IPS DF 19.7 (cell line): ENCODE results near the gene CFAP100.

Experiments used
- DNase-seq: peaks from one replicate; pipeline ENCODE4 v3.0.0-alpha.2; 2013; ENCODE audit warnings: low read depth, low spot score

Gene CFAP100

DNA sequence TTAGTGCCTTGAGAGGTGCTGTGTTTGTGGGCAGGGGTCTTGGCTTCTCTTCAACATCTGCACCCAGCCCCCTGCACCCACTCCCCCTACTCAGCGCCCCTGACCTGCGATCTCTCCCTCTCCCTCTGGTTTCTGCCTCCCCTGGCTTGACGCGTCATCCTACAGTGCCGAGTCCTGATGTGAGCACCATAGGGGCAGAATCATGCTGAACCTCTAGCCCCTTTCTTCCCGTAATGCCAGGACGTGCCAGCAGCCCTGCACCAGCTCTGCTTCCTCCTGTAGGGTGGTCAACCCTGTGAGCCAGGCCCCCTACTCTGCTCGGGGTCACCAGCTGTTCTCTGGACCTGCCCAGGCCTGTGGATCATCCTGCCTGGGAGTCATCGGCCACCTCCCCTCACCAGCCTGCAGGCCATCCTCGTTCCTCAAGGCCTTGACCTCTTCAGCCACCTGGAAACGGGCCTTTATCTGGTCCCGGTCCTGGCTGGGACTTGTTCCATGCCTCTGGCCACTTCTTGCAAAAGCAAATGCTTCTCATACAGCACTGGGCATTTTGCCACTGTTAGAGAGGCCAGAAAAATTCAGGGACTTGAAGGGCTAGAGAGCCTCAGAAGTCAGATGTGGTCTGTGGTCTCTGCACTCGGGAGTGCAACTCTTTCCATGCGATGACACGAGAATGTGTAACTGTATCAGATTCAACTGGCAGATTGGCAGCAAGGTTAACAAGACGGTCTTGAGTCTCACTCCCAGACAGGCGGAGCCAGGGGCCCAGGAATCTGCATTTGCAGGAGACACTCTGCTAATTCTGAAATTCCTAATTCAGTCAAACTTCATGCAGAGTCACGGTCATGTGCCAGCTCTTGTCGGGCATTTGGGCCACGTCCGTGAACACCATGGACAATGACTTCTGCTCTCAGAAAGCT, 20.8 kb upstream of the CFAP100 start:
- no peak for DNase-seq

DNA sequence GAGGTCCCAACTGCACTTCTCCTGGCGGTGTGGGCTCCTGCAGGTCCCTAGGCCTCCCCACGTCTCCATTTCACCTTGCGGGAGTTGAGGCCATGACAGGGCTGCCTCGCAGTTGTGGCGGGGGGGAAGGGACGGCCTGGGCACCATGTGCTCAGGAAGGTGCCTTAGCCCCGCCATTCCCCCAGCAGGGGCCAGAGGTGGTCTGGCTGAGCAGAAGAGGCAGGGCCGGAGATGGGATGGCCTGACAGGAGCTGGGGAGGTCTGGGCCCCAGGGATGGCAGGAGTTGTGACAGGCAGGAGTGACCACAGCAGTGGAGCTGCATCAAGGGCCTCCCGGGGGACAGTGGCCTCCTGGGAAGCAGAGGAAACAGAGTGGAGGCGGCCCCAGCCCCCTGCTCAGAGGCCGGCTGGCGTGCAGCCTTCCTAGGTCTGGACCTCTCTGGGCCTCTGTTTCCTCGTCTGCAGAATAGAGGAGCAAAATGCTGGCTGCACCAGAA, 18.8 kb upstream of the CFAP100 start:
- no peak for DNase-seq

DNA sequence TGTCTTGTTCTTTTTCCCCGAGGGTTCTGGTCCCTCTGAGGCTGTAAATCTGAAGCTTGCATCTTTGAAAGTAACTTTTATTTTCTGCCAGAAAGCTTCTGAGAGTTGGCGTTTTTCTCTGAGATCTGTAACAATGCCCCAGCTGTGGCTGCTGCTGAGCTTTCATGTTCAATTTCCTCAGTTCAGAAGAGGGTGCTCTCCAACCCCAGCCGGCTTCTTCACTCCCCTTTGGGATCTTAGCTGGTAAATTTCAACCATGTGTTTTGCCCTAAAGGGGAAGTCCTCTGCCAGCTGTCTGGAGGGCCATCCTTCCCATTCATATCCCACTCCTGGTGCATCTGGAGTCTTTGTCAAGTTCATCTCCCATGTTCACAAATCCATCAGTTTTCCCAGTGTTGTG, 18.3 kb upstream of the CFAP100 start:
- DNase-seq = no peak

DNA sequence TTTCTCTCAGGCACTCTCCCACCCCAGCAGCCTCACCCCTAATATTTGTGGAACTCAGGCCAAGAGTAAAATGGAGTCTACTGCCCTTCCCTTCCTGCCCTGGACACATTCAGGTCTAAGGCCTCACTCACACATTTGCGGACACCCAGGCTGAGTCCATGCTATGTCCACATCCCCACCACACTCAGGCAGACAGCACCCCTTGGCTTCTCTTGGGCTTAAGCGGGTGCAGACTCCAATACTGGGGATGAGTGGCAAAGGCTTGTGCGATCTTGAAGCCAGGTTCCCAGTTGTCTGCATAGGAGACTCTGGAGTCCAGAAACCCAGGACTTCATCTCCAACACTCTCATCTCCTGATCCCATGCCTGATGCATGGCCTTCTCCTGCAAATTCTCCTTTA, 17.5 kb upstream of the CFAP100 start:
- no peak for DNase-seq

DNA sequence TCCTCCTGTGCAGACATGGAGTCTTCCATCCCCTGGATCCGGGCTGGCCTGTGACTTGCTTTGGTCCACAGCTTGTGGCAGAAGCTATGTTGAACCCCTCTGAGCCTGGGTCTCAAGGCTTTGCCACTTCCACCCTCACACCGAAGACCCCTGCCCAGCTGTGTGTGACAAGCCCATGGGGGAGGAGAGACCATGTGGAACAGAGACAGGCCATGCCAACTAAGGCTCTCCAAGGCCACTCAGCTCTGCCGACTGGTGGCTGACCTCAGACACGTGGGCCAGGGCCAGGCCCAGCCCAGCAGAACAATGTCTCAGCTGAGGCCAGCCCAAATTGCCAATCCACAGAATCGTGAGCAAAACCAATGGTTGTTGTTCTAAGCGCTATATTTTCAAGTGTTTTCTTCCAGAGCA, 16.4 kb upstream of the CFAP100 start:
- DNase-seq = no peak

DNA sequence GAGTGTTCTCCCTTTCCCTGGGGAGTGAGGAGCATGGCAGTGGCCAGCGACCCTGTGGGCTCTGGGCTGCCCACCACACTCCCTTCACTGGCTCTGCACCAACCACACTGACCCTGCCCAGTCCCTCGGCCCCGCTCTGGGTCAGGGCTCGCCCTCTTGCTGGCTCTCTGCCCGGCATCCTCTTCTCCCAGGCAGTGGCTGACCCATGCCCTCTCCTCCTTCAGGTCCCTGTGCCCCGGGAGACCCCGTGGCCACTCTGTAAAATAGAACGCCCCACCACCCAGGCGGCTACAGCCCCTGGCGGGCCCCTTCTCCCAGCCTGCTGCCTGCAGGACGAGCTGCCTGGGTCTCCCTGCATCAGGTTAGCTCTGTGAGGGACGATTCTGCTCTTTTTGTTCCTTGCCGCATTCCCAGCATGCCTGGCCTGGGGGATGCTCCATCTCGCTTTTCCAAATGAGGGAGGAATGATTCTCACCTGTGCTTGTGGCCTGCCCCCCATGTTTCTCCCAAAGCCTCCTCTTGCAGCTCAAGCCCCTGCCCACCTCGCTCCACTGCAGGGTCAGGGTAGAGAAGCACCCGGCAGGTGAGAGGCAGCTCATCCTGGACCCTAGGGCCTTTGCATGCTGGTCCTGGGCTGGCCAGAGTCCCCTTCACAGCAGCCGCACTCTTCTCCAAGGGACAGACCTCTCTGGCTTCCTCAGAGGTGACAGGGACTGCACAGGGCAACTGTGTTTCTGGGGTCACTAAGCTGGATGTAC, 14.5 kb upstream of the CFAP100 start:
- DNase-seq = no peak

DNA sequence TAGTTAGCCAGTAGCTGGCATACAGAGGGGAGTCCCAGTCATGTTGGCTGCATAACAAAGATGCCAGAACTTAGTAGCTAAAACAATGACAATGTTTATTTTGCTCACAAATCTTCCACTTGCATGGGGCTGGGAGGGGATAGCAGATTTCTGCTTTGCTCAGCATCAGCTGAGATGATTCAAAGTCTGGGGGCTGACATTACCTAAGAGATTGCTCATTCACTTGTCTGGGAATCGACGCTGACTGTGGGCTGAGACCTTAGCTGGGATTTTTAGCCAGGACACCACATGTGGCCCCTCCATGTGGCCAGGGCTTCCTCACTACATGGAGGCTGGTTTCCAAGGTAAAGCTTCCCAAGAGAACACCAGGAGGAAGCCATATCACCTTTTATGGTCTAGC, 12.7 kb upstream of the CFAP100 start:
- DNase-seq = no peak

DNA sequence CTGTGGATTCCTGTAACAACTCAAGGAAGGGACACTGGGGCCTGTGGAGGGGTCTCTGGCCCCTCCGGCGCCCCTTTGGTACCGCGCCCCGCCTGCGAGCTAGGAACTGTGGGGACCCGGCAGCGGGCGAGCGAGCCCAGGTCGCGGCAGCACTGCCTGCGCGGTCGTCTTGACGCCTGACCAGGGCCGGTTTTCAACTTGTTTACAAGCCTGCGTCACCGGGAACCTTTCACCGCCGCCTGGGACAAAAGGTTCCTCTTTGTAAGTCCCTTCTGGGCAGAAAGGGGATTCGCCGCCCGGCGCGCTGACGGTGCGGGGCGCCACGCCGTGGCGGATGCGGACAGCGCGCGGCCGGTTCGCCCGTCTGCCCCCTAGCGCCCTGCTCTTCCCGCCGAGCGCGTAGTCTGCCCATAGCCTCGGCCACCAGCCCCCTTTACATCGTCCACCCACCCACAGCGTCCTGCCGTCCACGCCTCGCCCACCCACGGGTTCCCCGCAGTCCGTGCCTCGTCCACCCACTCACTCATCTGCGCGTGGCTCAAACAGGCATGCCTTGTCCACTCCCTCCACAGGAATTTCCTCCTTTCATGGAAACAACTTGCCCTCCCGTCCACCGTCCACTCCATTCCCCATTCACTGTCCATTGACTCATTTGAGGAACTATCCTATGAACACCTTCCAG, 5.5 kb upstream of the CFAP100 start:
- peak; percentile 86 for DNase-seq

DNA sequence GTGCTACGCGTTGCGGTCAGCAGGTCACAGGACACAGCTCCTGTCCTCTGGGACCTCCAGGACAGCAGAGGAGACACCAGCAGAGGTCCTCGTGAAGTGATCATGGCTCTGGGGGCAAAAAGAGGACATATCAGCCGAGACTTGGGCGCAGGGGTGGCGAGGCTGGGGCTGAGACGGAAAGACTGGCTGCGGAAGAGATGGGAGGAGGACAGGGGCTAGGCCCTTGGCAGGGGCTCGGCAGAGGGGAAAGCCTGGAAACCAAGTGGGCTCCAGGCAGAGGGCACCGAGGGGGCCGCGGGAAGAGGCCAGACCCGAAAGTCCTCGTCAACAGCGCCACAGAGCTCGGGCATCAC, 4.9 kb upstream of the CFAP100 start:
- no peak for DNase-seq

DNA sequence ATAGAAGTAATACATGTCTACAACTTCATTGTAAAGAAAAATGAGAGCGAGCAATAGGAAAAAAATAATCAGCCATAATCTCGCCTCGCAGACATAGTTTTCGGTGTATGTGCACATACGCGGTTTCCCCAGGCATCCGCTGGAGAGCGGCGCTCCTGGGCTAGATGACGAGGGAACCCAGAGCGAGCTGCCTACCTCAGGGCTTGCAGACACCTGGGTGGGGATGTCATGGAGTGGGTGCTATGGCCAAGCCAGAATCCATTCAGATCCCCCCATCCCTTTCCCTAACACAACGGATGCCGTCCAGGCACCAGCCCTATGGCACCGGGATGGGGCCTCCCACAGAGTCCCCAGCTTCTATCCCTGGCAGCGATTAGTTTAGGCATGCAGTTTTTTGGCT, 4.5 kb upstream of the CFAP100 start:
- no peak for DNase-seq

DNA sequence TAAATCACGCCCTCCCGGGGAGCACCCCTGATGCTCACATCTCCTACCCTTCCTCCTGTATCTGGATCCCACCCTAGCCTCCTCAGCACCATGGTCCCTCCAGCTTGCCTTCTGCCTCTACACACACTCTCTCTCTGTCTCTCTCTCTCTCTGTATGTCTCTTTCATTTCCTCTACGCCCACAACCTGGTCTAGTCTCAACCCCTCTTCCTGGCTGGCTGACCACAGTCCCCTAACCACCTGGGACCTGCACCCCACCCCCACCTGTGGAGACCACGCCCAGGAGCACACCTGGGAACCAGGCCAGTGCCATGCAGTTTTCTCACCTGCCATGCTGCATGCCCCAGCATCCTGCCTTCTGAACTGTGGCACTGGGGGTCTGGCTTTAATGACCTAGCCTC, 4.0 kb upstream of the CFAP100 start:
- no peak for DNase-seq

DNA sequence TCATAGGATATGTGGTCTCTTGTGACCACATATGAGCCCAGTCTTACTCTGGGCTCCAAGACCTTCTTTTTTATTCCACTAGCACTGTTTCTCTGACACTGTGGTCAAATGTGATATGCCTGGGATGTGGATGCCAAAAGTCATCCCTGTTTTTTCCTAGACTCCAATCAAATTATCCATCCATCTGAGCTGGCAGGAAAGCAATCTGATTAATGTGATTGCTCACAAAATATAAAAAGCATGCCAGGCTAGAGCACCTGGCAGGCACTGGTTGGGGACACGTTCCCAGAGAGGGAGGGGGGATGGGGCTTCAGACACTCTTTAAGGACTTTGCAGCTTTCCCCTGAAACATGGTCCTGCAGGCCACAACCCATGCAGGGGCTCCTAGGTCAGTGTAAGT, 3.1 kb upstream of the CFAP100 start:
- DNase-seq = no peak

DNA sequence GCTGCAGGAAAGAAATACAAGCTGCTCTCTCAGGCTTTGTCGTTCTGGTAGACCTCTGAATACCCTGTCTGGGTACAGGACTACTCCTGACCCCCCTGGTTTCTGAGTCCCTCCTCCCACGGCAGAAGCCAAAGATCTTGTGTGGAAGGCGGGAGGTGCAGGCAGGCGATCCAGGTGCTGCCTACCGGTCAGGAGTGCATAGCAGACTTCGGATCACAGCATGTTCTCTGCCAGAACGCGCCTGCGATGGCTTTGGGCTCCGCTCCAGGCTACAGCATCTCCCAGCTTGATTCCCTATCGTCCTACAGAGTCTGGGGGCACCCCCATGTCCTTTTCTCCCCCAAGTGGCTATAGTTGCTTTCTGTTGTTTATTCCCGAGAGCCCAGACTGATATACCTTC, 2.5 kb upstream of the CFAP100 start:
- DNase-seq = no peak

DNA sequence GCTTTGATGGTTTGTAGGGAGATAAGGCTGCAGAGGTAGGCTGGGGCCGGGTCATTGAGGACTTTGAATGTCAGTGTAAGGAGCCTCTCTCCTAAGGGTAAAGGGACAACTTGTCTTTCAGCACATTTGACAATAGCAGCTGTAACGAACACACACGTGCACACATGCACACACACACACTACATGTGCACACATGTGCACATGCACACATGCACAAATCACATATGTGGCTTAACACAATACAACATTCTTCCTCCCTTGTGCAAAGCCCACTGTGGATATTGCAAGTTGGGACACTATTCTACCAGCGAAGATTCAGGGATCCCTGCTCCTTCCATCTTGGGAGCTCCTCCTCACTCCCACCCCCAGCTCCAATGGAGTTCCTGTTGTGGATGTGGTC, 1.1 kb upstream of the CFAP100 start:
- DNase-seq = no peak

DNA sequence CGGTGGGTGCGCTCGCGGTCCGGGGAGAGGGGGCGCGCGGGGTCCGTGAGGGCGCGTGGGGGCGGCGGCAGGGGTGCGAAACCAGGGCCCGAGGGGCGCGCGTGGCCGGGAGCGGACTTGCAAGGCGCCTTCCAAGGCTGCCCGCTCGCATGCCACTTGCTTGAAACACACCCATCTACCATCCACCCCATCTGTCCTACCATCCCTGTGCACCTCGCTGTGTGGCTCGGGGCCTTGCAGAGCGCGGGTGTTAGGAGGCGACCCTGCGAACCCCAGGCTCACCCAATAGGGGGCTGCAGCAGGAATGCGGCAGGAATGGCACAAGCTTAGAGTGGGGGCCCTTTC, 240 bp downstream of the CFAP100 start:
- DNase-seq = no peak

DNA sequence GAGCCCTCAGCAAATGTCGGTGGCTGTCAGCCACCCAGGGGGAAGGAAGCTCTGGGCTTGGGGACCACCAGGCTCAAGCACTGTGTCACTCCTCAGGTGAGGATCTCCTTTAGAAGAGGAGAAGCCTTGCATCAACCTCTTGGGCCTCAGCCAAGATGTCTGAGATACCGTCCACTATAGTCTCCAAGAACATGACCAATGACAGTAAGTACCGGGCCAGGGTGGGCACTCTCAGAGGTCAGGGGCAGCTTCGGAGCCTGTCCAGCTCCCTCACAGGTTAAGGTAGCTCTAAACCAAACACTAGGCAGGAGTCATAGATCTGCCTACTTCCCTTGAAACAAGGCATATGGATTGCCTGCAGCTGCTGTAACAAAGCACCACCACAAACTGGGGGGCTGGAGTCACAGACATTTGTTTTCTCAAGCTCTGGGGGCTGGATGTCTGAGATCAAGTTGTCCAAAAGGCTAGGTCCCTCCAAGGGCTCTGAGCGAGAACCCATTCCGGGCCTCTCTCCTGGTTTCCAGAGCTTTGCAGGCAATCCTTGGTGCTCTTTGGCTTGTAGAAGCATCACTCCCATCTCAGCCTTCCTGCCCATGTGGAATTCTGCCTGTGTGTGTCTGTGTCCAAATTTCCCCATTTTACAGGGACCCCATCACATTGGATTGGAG, 1.3 kb downstream of the CFAP100 start:
- no peak for DNase-seq

DNA sequence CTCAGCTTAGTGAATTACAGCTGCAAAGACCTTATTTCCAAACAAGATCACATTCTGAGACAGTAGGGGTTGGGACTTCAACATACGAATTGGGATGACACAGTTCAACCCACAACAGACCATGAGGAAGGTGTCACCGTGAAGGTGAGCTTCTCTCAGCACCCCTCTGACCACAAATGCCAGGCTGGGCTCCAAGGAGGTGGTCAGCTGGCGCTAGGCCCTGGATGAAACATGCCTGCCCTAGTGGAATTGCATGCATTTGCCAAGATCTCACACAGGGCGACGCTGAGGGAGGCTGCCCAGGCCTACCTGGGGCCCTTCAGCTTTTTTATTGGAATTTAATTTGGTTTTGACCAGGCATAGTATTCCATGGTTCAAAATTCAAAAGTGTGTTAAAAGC, 1.8 kb downstream of the CFAP100 start:
- no peak for DNase-seq

DNA sequence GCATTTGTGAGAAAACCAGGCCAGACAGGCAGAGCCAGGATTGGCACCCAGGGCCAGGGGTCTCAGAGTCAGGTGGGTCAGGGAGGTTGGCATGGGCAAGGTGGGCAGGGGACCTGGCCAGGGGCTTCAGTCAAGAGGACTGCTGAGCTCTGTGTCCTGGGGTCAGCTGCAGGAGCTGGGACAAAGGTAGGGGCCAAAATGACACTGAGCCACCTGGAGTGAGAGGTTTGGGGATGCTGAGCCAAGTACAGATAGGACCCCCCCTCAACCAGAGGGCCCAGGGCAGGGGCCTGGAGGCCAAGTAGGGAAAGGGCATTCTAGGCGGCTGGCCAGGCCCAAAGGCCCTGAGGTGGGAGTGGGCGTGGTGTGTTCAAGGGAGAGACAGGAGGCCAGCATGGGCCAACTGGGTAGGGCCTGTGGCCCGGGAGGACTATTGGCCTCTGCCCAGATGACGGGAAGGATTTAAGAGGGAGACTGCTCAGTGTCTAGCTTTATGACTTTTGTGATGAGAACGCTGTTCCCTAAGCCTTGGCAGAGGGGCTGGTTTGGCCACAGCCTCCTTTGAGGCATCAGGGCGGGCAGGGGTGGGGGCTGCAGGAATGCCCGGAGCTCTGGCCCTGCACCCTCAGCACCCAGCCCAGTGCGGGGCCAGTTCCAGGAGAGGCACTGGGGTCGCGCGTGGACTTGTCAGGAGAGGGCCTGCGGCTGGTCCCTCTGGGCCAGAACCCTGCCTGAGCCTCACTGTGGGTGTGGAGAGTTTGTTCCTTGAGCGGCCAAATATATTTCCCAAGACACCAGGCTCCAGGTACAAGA, 3.1 kb downstream of the CFAP100 start:
- DNase-seq = no peak

DNA sequence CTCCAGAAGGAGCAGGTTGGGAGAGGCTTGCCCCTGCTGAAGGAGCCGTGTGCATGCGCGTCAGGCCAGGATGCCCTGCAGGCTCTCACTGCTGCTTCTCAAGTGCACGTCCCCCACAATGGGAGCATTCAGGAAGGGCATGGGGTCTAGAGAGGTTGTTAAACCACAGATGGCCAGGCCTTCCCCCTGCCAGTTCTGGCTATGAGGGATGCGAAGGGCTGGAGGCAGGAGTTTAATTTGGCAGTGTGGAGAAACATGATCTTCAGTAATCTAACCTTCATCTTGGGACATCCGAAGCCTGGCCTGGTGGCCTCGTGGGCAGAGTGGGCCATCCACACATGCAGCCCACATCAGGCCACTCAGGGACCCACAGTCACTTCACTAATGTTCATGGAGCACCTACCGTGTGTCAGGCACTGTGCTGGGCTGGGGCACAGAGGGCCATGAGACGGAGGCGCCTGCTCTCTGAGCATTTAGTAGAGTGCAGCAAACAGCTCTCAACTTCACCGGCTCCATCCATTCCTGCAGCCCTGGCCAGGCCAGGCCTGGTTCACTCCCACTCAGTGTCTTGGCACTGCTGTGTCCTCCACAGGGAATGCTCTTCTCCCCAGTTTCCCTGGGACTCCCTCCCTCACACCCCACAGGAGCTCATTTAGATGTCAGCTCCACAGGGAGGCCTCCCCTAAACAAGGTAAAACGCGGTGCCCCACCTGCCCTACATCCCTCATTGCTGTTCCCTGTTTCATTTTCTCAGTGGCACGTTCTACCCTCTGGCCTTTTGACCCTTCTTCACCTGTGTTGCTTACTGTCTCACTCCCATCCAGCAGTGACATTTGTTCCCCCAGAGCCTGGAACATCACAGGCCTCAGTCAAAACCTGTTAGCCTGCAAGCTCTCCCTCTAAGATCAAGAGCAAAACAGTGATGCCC, 4.0 kb downstream of the CFAP100 start:
- no peak for DNase-seq

DNA sequence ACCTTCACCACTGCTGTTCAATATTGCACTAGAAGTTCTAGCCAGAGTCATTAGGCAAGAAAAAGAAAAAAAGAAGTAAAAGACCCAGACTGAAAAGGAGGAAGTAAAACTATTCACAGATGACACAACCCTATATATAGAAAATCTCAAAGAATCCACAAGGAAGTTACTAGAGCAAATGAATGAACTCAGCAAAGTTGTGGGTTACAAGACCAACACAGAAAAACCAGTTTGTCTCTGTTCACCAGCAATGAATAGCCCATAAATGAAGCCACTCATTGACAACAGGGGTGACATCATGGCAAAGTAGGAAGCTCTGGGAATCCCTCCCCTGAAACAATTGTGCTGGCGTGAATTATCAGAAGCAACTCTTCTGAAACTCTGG, 4.6 kb downstream of the CFAP100 start:
- no peak for DNase-seq
